ENCODE data around the gene UAP1L1.

The UAP1L1 gene

GRCh38 chr9:137064880-137065164 lies 12.5 kb upstream of the UAP1L1 start:
- no peak overlapping the region for H3K27ac ChIP-seq (ENCODE audit: low read depth, low read length)
- TF ChIP-seq EZH2phosphoT487 (conservative IDR thresholded peaks at IDR 0.05; ENCODE audit: low read length): no peak
- TF ChIP-seq, protein P1, sequence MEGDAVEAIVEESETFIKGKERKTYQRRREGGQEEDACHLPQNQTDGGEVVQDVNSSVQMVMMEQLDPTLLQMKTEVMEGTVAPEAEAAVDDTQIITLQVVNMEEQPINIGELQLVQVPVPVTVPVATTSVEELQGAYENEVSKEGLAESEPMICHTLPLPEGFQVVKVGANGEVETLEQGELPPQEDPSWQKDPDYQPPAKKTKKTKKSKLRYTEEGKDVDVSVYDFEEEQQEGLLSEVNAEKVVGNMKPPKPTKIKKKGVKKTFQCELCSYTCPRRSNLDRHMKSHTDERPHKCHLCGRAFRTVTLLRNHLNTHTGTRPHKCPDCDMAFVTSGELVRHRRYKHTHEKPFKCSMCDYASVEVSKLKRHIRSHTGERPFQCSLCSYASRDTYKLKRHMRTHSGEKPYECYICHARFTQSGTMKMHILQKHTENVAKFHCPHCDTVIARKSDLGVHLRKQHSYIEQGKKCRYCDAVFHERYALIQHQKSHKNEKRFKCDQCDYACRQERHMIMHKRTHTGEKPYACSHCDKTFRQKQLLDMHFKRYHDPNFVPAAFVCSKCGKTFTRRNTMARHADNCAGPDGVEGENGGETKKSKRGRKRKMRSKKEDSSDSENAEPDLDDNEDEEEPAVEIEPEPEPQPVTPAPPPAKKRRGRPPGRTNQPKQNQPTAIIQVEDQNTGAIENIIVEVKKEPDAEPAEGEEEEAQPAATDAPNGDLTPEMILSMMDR (IDR thresholded peaks at IDR 0.05; ENCODE audit: insufficient read depth, low read length, poor library complexity, severe bottlenecking): no peak
- H3K4me3 ChIP-seq (ENCODE audit: insufficient read depth, low read length, poor library complexity, severe bottlenecking): no peak overlapping the region
- H3K36me3 ChIP-seq (ENCODE audit: low read length): no peaks in the 10 kb centered on the region
- no peak overlapping the region for H2AFZ ChIP-seq (ENCODE audit: low read depth, low read length, severe bottlenecking)
- no peaks in the 10 kb centered on the region for H3K27me3 ChIP-seq (ENCODE audit: low read length)
- no peaks in the 10 kb centered on the region for H4K20me1 ChIP-seq (ENCODE audit: low read depth, low read length)
- no peak overlapping the region for H3K4me2 ChIP-seq (ENCODE audit: low read depth, low read length, poor library complexity, severe bottlenecking)
- H3F3A ChIP-seq (ENCODE audit: insufficient read depth): peaks cover 13% of the 10 kb centered on the region
- H3K9ac ChIP-seq (ENCODE audit: low read length): no peak overlapping the region
- H3K9me2 ChIP-seq (replicated peaks; ENCODE audit: insufficient read depth, low read length): no peaks in the 10 kb centered on the region
- no peaks in the 10 kb centered on the region for H3K9me3 ChIP-seq (ENCODE audit: insufficient read depth, low read length)
- peaks cover 12% of the 10 kb centered on the region for H3K79me2 ChIP-seq (ENCODE audit: insufficient read depth, low read length)

DNA sequence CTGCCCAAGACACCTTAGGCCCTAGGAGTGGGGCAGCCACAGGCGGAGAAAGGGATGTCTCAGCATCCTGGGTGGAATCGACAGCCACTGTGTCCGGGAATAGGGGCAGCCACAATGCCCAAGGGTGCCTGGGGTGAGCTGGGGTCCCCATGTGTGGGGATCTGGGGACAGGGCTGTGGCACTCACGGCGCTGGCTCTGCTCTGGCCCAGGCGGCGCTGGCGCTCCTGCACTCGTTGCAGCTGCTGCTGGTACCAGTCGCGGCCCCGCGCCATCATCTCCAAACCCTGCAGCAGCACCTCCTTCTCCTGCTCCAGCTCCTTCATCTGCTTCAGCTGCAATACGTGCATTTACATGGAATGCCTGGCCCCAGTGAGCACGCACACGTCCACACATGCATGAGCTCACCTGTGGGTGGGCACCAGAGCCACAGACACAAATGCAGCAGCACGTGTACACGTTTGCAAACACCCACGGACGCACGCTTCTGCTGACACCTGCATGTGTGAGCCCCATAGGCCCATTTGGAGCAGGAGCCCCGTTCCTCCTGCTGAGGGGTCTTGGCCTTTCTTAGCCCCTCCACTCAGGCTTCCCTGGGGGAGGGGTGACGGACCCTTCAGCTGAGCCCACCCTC lies 11.9 kb upstream of the UAP1L1 start:
- H3K9ac ChIP-seq (ENCODE audit: low read length): no peak overlapping the region
- H3K4me3 ChIP-seq (ENCODE audit: insufficient read depth, low read length, poor library complexity, severe bottlenecking): no peak overlapping the region
- no peak for TF ChIP-seq EZH2phosphoT487 (conservative IDR thresholded peaks at IDR 0.05; ENCODE audit: low read length)
- TF ChIP-seq, protein P1 (IDR thresholded peaks at IDR 0.05; ENCODE audit: insufficient read depth, low read length, poor library complexity, severe bottlenecking): no peak
- H3K4me2 ChIP-seq (ENCODE audit: low read depth, low read length, poor library complexity, severe bottlenecking): no peak overlapping the region
- no peaks in the 10 kb centered on the region for H3K9me3 ChIP-seq (ENCODE audit: insufficient read depth, low read length)
- no peak overlapping the region for H2AFZ ChIP-seq (ENCODE audit: low read depth, low read length, severe bottlenecking)
- no peaks in the 10 kb centered on the region for H3K36me3 ChIP-seq (ENCODE audit: low read length)
- H3K27ac ChIP-seq (ENCODE audit: low read depth, low read length): no peak overlapping the region
- H3F3A ChIP-seq (ENCODE audit: insufficient read depth): peaks cover 13% of the 10 kb centered on the region
- no peaks in the 10 kb centered on the region for H3K27me3 ChIP-seq (ENCODE audit: low read length)
- peaks cover 12% of the 10 kb centered on the region for H3K79me2 ChIP-seq (ENCODE audit: insufficient read depth, low read length)
- no peaks in the 10 kb centered on the region for H3K9me2 ChIP-seq (replicated peaks; ENCODE audit: insufficient read depth, low read length)
- H4K20me1 ChIP-seq (ENCODE audit: low read depth, low read length): no peaks in the 10 kb centered on the region

DNA sequence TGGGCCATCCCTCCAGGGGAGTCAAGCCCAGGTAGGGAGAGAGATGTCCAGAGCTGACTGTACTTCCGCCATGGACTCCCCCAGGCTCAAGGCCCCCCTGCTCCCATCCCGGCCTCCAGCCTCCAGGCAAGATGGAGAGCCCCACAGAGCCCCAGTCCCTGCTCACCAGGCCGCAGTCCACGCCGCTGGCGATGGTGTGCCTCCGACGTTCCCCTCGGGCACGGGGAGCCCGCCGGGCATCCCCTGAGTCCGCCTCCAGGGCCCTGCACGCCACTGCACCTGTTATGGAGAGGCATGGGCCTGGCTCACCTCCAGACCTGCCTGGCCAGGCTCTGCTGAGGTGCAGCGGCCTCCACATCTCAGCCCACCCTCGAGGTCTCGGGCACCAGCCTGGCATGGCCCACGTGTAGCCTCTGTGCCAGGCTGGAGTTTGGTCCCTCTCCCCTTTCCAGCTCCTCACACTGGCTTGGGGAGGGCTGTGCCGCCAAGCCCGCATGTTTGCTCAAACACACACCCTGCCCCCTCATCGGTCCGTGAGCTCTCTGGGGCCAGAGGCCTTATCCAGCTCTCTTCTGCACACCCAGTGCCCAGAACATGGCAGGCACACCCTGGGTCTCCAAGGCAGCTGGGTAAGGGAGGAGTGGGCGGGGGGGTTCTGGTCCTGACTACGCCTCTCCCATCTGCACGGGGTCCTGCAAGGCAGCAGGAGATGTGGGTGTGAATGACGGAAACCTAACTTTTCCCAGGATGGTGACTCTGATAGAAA lies 11.0 kb upstream of the UAP1L1 start:
- TF ChIP-seq, protein P1 (IDR thresholded peaks at IDR 0.05; ENCODE audit: insufficient read depth, low read length, poor library complexity, severe bottlenecking): no peak
- TF ChIP-seq EZH2phosphoT487 (conservative IDR thresholded peaks at IDR 0.05; ENCODE audit: low read length): no peak
- peaks cover 12% of the 10 kb centered on the region for H3K79me2 ChIP-seq (ENCODE audit: insufficient read depth, low read length)

More for the DNA sequence above, 11.0 kb upstream of the UAP1L1 start:
- Histone ChIP-seq H3K9ac (ENCODE audit: low read length) (no peak overlapping the region), H3K4me2 (ENCODE audit: low read depth, low read length, poor library complexity, severe bottlenecking) (no peak overlapping the region), H3K27me3 (ENCODE audit: low read length) (no peaks in the 10 kb centered on the region), H3K9me2 (replicated peaks; ENCODE audit: insufficient read depth, low read length) (no peaks in the 10 kb centered on the region), H3K27ac (ENCODE audit: low read depth, low read length) (no peak overlapping the region), H3K36me3 (ENCODE audit: low read length) (no peaks in the 10 kb centered on the region), H3F3A (ENCODE audit: insufficient read depth) (peaks cover 13% of the 10 kb centered on the region), H3K9me3 (ENCODE audit: insufficient read depth, low read length) (no peaks in the 10 kb centered on the region), H2AFZ (ENCODE audit: low read depth, low read length, severe bottlenecking) (no peak overlapping the region), H3K4me3 (ENCODE audit: insufficient read depth, low read length, poor library complexity, severe bottlenecking) (no peak overlapping the region), H4K20me1 (ENCODE audit: low read depth, low read length) (no peaks in the 10 kb centered on the region)

Data from SU-DHL-6 (cell line).